ENCODE data around the gene HLA-G. TPM values are rescaled to one million over a fixed set of nuclear protein-coding genes. Genes with fewer than 3 reads are reported as not detected.

Gene HLA-G
- total RNA-seq, 4 donors from 2014 or later = 0.45 to 2.3 TPM; not detected in 2

DNA sequence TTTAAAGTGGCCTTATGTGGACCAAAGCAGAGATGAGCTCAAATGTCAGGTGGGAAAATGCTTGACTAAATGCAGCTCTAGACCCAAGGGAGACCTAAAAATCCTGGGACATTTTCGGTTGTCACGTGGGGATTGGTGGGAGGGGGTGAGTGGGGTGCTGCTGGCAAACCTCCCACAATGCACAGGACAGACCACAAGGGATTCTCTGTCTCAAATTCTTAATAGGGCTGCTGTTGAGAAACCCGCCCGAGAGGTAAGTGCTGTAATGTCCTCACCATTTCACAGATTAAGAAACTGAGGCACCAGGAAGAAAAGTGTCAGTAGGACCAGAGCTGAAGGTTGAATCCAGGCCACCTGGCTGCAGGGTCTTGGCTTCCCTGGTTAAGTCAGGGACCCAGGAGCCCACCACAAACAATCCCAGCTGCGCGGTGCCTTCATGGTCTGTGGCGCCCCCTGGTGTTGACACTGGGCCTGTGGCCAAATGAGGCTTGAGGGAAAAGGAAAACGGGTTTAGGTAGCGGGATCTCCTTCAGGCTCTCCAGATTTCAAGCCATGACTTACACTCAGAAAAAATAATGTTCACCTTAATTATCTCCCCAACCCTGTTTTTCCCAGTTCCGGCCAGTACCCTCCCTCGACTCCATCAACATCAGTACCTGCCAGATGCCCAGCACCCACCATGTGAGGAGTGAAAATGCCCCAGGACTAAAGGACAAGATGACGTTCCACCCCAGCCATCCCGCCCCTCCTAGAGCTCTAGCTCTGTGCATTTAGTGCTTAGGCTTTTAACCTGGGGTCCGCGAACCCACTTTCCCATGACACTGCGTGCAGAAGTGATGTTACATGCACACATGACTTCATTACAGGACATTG is 7.2 kb downstream of the HLA-G start:
- Histone ChIP-seq H3K4me3 (replicated peaks in 1 of 3) (no peak overlapping the region), H3K9me3 (no peaks in the 10 kb centered on the region), H3K4me1 (no peaks in the 10 kb centered on the region), H3K27ac (no peak overlapping the region), H3K36me3 (no peaks in the 10 kb centered on the region), H3K27me3 (no peaks in the 10 kb centered on the region)
- no peak for TF ChIP-seq POLR2A (IDR thresholded peaks at IDR 0.05)
- TF ChIP-seq, protein P1, sequence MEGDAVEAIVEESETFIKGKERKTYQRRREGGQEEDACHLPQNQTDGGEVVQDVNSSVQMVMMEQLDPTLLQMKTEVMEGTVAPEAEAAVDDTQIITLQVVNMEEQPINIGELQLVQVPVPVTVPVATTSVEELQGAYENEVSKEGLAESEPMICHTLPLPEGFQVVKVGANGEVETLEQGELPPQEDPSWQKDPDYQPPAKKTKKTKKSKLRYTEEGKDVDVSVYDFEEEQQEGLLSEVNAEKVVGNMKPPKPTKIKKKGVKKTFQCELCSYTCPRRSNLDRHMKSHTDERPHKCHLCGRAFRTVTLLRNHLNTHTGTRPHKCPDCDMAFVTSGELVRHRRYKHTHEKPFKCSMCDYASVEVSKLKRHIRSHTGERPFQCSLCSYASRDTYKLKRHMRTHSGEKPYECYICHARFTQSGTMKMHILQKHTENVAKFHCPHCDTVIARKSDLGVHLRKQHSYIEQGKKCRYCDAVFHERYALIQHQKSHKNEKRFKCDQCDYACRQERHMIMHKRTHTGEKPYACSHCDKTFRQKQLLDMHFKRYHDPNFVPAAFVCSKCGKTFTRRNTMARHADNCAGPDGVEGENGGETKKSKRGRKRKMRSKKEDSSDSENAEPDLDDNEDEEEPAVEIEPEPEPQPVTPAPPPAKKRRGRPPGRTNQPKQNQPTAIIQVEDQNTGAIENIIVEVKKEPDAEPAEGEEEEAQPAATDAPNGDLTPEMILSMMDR (IDR thresholded peaks at IDR 0.05) = peak; percentile 36 to 85 (median 64)
- intact Hi-C loops (cut with DNase I) = loop anchor here (5.0 kb wide), 1 partner anchor 92 kb away; no protein-coding TSS in a partner anchor
- WGBS, 2 donors = 20 to 29% methylated on average over 13 to 16 of the region's 16 CpGs
- peak; percentile 17 to 18 for DNase-seq

DNA sequence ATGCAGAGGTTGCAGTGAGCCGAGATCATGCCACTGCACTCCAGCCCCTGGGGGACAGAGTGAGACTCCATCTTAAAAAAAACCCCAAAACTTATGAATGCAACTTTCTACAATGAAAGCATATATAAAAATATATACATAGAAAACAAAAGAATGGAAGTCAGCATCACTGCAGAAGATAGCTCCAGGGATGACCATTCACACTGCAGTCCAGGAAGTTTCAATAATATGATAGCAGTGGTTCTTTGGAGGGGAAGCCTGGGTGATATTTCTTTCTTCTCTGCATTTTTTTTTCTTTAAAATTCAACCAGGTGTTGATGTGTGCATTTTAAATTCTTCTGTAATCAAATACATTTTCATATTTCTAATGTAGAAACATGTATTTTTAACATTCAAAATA is 12.3 kb downstream of the HLA-G start:
- Histone ChIP-seq H3K4me3 (replicated peaks in 1 of 3) (no peak overlapping the region), H3K9me3 (no peaks in the 10 kb centered on the region), H3K27me3 (no peaks in the 10 kb centered on the region), H3K27ac (no peak overlapping the region), H3K4me1 (no peaks in the 10 kb centered on the region), H3K36me3 (no peaks in the 10 kb centered on the region)
- no peak for DNase-seq
- TF ChIP-seq POLR2A (IDR thresholded peaks at IDR 0.05) = no peak
- TF ChIP-seq, protein P1 (IDR thresholded peaks at IDR 0.05) = no peak
- intact Hi-C loops (cut with DNase I) = loop anchor here (5.0 kb wide), 1 partner anchor 98 kb away; no protein-coding TSS in a partner anchor
- WGBS, 2 donors = 56 to 67% methylated on average over 1 of the region's 1 CpG

DNA sequence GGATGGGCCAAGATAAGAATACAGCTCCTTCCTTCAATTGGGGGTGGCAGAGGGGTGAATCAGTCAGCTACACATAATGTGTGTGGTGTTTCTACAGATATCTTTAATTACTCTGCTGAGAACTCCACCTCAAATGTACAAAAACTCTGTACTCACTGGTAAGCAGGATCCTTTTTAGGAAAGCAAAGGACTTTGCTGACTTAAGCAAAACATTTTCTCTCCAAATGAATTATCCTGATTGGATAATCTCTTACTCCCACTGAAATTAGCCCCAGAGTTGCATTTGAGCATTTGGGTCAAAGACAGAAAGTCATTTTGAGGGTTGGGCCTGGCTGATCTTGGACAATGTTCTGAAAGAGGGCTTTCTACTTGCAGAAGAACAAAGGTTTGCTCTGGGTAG is 13.4 kb downstream of the HLA-G start:
- TF ChIP-seq, protein P1 (IDR thresholded peaks at IDR 0.05) = no peak
- Histone ChIP-seq H3K27ac (no peak overlapping the region), H3K27me3 (no peaks in the 10 kb centered on the region), H3K4me3 (replicated peaks in 1 of 3) (no peak overlapping the region), H3K36me3 (no peaks in the 10 kb centered on the region), H3K9me3 (no peaks in the 10 kb centered on the region), H3K4me1 (no peaks in the 10 kb centered on the region)
- intact Hi-C loops (cut with DNase I) = no loop called here
- DNase-seq = no peak

DNA sequence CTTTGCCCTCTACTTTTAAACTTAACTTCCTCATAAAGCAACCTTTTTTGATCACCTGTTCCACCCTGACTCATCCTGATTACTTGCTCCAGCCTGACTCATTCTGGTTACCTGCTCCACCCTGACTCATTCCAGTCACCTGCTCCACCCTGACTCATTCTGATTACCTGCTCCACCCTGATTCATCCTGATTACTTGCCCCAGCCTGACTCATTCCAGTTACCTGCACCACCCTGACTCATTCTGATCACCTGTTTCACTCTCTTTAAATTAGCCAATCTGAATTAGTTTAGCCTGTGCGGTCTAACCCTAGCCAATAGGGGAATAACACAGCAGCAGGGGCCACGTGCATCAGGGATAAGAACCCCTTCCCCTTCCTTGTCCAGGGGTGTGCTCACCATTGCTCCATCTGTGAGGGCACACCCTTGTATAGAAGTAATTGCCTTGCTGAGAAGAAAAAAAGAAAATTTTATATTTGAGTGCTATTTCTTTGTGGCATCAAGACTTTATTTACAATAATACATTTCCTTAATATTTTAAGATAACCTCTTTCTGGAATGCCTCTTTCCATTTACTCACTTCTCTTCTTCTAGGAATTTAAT is 17.9 kb downstream of the HLA-G start:
- H3K27ac ChIP-seq = no peak overlapping the region
- H3K27me3 ChIP-seq = no peaks in the 10 kb centered on the region
- no peak overlapping the region for H3K4me3 ChIP-seq (replicated peaks in 1 of 3)
- no peaks in the 10 kb centered on the region for H3K36me3 ChIP-seq
- intact Hi-C loops (cut with DNase I) = loop anchor here (5.0 kb wide), 1 partner anchor 167 kb away; no protein-coding TSS in a partner anchor
- H3K9me3 ChIP-seq = no peaks in the 10 kb centered on the region
- TF ChIP-seq POLR2A (IDR thresholded peaks at IDR 0.05) = no peak
- TF ChIP-seq, protein P1 (IDR thresholded peaks at IDR 0.05) = no peak
- 48 to 75% methylated on average over 2 of the region's 2 CpGs for WGBS, 2 donors
- no peak for DNase-seq
- peaks cover 0 to 7% of the 10 kb centered on the region in 2 donors for H3K4me1 ChIP-seq

Data from thyroid gland (tissue), 4 donors.